NCI-H2227 (cell line): ENCODE results near the gene CSNK1D.
"Not testable (repeated sequence)": the region's sequence is repeated elsewhere in the genome, so short reads cannot be mapped to it uniquely, and the experiment has no call there.

Experiments
- DNase-seq: peaks from one replicate; lab custom pipeline; 2025; ENCODE audit not compliant: unreplicated experiment; lab: John Stamatoyannopoulos, UW

The CSNK1D gene

DNA sequence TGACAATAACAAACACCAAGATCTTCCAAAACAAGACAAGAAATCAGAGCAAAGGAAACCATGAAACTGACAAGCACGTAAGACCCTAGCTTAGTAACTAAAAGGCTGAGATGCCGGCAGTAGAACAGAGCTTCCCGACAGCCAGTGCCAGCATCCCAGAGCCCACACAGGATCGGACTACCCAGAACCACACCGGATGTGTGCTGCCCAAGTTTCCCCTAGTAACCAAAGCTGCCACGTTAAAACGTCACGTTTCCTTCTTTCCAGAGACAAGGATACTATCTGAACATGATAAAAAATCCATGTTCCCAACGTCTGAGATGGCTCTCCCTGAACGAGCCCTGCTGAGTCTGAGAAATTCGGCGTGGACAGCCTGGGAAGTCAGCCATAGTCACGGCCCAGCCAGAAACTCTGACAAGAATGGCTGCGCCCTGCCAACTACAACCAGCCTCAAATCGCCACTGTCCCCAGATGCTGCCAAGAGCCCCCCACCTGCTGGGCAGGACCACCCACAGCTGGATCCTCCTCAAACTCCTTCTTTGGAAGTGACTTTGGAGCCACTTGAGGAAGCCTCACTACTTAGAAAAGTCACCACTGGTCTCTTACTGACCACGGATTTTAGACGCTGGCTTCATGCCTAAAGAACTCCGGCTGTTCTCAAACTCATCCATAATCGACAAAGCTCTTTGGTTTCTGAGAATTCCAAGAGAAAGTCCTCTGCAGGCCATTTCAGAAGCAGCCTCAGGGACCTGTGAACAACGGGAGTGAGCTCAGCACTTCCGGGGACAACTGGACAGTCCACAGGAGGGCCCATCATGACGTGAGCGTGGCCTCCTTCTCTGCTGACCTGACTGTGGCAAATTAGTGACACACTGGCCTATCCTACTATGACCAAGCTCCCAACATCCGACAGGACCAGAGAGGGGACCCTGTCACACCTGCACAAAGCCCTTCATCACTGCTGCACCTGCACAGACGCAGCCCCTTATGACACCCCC, 77.5 kb downstream of the CSNK1D start:
- DNase-seq, result no peak

DNA sequence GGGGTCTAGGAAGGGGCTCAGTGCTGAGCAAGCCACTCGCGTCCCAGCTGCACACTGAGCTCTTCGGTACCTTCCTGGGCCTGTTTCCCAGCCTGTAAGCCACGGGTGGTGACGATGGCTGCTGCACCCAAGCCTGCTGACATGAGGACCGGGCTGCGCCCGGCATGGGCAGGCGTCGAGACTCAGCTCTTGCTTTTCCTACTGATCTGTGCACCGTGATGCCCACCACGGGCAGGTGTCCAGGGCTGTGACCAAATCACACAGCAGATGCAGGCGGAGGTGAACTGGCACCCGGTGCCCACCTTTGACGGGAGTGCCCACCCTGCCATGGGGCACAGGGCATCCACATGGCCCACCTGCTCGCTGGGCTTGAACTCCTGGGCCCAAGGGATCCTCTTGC, 78.7 kb downstream of the CSNK1D start:
- no peak for DNase-seq

DNA sequence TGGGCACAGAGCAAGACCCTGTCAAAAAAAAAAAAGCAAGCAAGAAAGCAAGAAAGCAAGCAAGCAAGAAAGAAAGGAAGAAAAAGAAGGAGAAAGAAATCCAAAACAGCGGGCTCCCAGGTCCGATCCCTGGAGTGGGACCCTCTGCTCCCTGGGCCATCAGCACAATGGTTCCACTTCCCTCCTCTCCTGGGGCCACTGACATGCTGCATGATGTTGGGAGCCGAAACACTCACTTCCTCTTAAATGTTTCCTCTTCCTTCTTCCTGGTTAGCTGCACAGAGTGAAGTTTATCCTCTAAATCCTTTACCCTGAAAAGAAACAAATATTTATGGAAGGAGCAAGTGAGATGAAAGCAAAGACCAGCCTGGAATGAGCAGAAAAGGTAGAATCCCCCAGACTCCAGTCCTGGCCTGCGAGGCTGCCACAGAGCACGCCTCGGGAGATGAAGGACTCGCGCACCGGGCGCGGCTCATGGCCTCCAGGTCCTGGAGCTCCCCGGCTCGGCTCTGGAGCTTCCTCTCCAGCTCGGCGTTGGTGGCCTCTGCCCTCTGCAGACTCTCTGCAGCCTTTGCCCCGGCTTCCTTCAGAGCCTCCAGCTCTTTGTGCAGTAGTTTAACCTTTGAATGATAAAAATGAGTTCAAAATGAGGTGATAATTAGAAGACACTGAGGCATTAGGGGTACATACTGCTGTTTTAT, 79.8 kb downstream of the CSNK1D start:
- DNase-seq, result no peak

DNA sequence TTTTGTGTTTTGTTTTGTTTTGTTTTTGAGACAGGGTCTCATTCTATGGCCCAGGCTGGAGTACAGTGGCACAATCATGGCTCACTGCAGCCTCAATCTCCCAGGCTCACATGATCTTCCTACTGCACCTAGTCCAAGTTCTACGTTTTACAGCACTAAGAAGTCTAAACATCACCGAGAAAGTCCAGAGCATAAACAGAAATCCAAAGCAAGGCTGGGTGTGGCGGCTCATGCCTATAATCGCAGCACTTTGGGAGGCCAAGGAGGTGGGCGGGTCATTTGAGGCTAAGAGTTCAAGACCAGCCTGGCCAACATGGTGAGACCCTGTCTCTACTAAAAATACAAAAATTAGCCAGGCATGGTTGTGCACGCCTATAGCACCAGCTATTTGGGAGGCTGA, 80.5 kb downstream of the CSNK1D start:
- DNase-seq, result not testable (repeated sequence)
